Keratinocyte (primary cell): ENCODE measurements around the gene PRM1. TPM values are rescaled to one million over a fixed set of nuclear protein-coding genes. Genes with fewer than 3 reads are reported as not detected.

Experiments
- DNase-seq: peaks from one replicate; pipeline ENCODE4 v3.0.0-alpha.2; 2011; ENCODE audit warnings: low read depth, missing footprints, low spot score
- FAIRE-seq: peaks from 2 replicates; lab custom pipeline; 2011; peaks lifted over from hg19 to GRCh38; lab: Jason Lieb, UNC
- H2AFZ ChIP-seq: 2 replicates; pipeline ENCODE4 v1.6.0; 2012; ENCODE audit warnings: low read length, control low read depth, inconsistent platforms; ENCODE audit not compliant: control insufficient read depth
- H3K27ac ChIP-seq: 2 replicates; pipeline ENCODE4 v1.5.1; 2011; ENCODE audit warnings: low read length; ENCODE audit not compliant: control insufficient read depth, insufficient read depth
- H3K27me3 ChIP-seq: 3 replicates; pipeline ENCODE4 v1.6.0; 2011; ENCODE audit warnings: low read length; ENCODE audit not compliant: control insufficient read depth, insufficient read depth; ENCODE audit errors: extremely low read depth
- H3K36me3 ChIP-seq, 2 experiments: 2 replicates in 1 of 2; 3 replicates in 1 of 2; pipeline ENCODE4 v1.5.1; 2011; ENCODE audit warnings: low read length in 2 of 2, mild to moderate bottlenecking in 1 of 2; ENCODE audit not compliant: control insufficient read depth in 2 of 2, insufficient read depth in 2 of 2; ENCODE audit errors: extremely low read depth in 1 of 2
- H3K4me1 ChIP-seq: 3 replicates; pipeline ENCODE4 v1.5.1; 2011; ENCODE audit warnings: low read length; ENCODE audit not compliant: control insufficient read depth, insufficient read depth; ENCODE audit errors: extremely low read depth
- H3K4me2 ChIP-seq: 3 replicates; pipeline ENCODE4 v1.6.0; 2011; ENCODE audit warnings: low read depth, low read length; ENCODE audit not compliant: control insufficient read depth, insufficient read depth; ENCODE audit errors: extremely low read depth
- H3K4me3 ChIP-seq, 3 experiments: fragments of 200-600 bp in 1 of 3; sonication (generic) in 1 of 3; 2 replicates in 2 of 3; 3 replicates in 1 of 3; pipeline ENCODE4 v1.5.1; 2011 to 2016; ENCODE audit warnings: low read length in 3 of 3, mild to moderate bottlenecking in 3 of 3, control low read depth in 2 of 3, inconsistent platforms in 1 of 3, low read depth in 1 of 3, mixed read lengths in 1 of 3, mixed run types in 1 of 3, moderate library complexity in 1 of 3; ENCODE audit not compliant: control insufficient read depth in 2 of 3, insufficient read depth in 2 of 3; ENCODE audit errors: extremely low read depth in 1 of 3
- H3K79me2 ChIP-seq: 2 replicates; pipeline ENCODE4 v1.6.0; 2012; ENCODE audit warnings: low read length; ENCODE audit not compliant: control insufficient read depth, insufficient read depth
- H3K9ac ChIP-seq: 3 replicates; pipeline ENCODE4 v1.6.0; 2011; ENCODE audit warnings: low read length; ENCODE audit not compliant: control insufficient read depth, insufficient read depth; ENCODE audit errors: extremely low read depth
- H3K9me1 ChIP-seq: 3 replicates; pipeline ENCODE4 v1.6.0; 2011; ENCODE audit warnings: low read length; ENCODE audit not compliant: control insufficient read depth, insufficient read depth; ENCODE audit errors: extremely low read depth
- H3K9me3 ChIP-seq: 2 replicates; pipeline ENCODE4 v1.5.1; 2012; ENCODE audit warnings: low read depth, low read length; ENCODE audit not compliant: control insufficient read depth
- H4K20me1 ChIP-seq: 3 replicates; pipeline ENCODE4 v1.6.0; 2011; ENCODE audit warnings: low read length; ENCODE audit not compliant: control insufficient read depth, insufficient read depth; ENCODE audit errors: extremely low read depth
- CTCF ChIP-seq, 3 experiments: IDR thresholded peaks in 1 of 3; conservative IDR thresholded peaks in 1 of 3; optimal IDR thresholded peaks in 1 of 3; 2 replicates in 2 of 3; 3 replicates in 1 of 3; pipeline versions ENCODE3 to v1.5.1; 2011; ENCODE audit warnings: low read length in 3 of 3, mild to moderate bottlenecking in 3 of 3, moderate library complexity in 2 of 3, control low read depth in 1 of 3, inconsistent platforms in 1 of 3; ENCODE audit not compliant: insufficient read depth in 2 of 3; ENCODE audit errors: extremely low read depth in 1 of 3
- EZH2 ChIP-seq: IDR thresholded peaks from one replicate; pipeline ENCODE4 v1.6.1; 2012; ENCODE audit warnings: inconsistent platforms, mild to moderate bottlenecking, low read length, moderate library complexity
- dilution Hi-C: fragments of 300-500 bp; cut with MboI; formaldehyde crosslinking; loops from one replicate; pipeline ENCODE4 v1.7.0; 2020; ENCODE audit warnings: low sequenced_read_pairs; ENCODE audit not compliant: extremely low pct_ligation_motif_present
- polyA plus RNA-seq, 5 experiments: library from polyadenylated mRNA; depleted of rRNA in 3 of 5; stranded (reverse) in 3 of 5; stranded (forward) in 1 of 5; unstranded in 1 of 5; fragments of >200 nt; gene quantifications; 1 replicate in 1 of 5; 2 replicates in 3 of 5; 3 replicates in 1 of 5; pipeline versions ENCODE4 v1.2.1 to v1.2.3, GENCODE V29; 2011 to 2012; ENCODE audit warnings: missing spikeins in 2 of 5, low read depth in 1 of 5, low replicate concordance in 1 of 5

PRM1 gene
- polyA plus RNA-seq, 1 donor (not counting 4 experiments of a cell fraction or from before 2014, with no cell fraction given) = not detected

- Histone ChIP-seq H2AFZ (no peak overlapping the region), H3K4me3 (no peak overlapping the region), H3K9ac (no peak overlapping the region), H3K27ac (no peak overlapping the region), H3K4me2 (no peak overlapping the region), H3K36me3 (no peaks in the 10 kb centered on the region), H3K4me1 (peaks cover 11% of the 10 kb centered on the region), H4K20me1 (no peaks in the 10 kb centered on the region), H3K9me1 (no peaks in the 10 kb centered on the region), H3K27me3 (peaks cover 1% of the 10 kb centered on the region), H3K9me3 (no peaks in the 10 kb centered on the region), H3K79me2 (no peaks in the 10 kb centered on the region)
- TF ChIP-seq EZH2 (no peak), CTCF (optimal IDR thresholded peaks at IDR 0.05 in 1 of 3, IDR thresholded peaks at IDR 0.05 in 1 of 3, conservative IDR thresholded peaks at IDR 0.05 in 1 of 3; ENCODE audit: extremely low read depth in 1 of 3, insufficient read depth in 2 of 3, low read length in 3 of 3) (no peak)
- FAIRE-seq (no peak), DNase-seq (no peak)
- dilution Hi-C loops = no loop called here
These were observed 14.5 kb upstream of the PRM1 start for GRCh38 chr16:11295672-11296071.

GRCh38 chr16:11292076-11292748, 11.1 kb upstream of the PRM1 start:
- dilution Hi-C loops = no loop called here

More at GRCh38 chr16:11292076-11292748, 11.1 kb upstream of the PRM1 start:
- Histone ChIP-seq H3K9ac (no peak overlapping the region), H3K27ac (no peak overlapping the region), H4K20me1 (no peaks in the 10 kb centered on the region), H3K79me2 (no peaks in the 10 kb centered on the region), H3K27me3 (peaks cover 4% of the 10 kb centered on the region), H3K36me3 (no peaks in the 10 kb centered on the region), H3K4me1 (peaks cover 6% of the 10 kb centered on the region), H3K9me1 (no peaks in the 10 kb centered on the region), H3K9me3 (no peaks in the 10 kb centered on the region), H3K4me2 (no peak overlapping the region), H2AFZ (no peak overlapping the region), H3K4me3 (no peak overlapping the region)
- FAIRE-seq (no peak), DNase-seq (no peak)
- no peak for TF ChIP-seq CTCF (optimal IDR thresholded peaks at IDR 0.05 in 1 of 3, IDR thresholded peaks at IDR 0.05 in 1 of 3, conservative IDR thresholded peaks at IDR 0.05 in 1 of 3; ENCODE audit: extremely low read depth in 1 of 3, insufficient read depth in 2 of 3, low read length in 3 of 3)
- TF ChIP-seq EZH2 = no peak
